DLD1 (cell line): ENCODE results near the gene ARF1.

Experiments used
- in situ Hi-C: cut with HindIII; loops from 2 replicates; pipeline ENCODE4 v1.10.0; 2017; ENCODE audit warnings: low sequenced_read_pairs

Gene ARF1

DNA sequence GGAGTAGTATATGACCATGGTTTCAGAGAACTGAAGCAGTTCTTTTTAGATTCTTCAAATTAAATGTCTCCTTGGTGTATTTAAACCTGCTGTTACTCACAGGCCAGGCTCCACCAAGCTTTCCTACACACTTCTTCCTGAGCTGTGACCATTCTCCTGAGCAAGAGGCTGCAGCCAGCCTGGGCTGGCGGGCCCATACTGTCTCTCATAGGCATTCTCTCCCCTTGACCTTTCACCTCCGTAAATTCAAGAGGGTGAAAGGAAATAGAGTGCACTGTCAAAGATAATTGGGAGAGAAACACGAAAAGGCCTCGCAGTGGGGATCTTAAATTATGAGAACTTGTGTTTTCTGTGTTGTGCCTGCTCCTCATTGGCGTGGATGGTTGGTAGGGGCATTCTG lies 2.3 kb downstream of the ARF1 start:
- in situ Hi-C loops, result no loop called here

DNA sequence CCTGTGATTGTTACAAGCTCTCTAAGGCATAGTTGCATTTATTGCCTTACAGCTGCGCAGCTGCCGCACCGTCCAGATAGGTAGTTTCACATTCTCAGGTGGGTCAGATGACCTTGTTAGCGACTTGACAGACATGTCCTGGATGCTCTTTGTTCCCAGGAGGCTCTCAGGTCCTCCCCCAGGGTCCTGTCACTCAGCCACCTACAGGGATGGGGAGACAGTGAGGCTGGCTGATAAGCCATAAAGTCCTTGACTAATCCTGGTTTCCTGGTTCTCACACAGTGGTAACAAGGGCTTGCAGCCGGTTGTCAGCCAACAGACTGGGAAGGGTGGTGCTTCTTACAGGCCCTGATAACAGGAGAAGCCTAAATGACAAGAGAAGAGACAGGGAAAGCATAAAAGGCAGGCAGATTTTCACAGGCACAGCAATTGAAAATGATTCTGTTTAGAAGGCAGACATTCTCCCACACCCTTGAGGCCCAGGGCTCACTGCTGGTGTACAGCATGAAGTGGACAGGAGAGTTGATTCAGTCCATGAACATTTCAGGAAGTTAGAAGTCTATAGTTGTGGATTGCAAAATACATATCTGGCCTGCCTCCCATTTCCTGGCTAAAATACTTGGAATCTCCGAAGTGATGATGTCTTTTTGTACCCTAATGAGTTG lies 2.9 kb downstream of the ARF1 start:
- in situ Hi-C loops, result no loop called here

GRCh38 chr1:228087771-228088251 lies 5.3 kb downstream of the ARF1 start:
- in situ Hi-C loops, result no loop called here

DNA sequence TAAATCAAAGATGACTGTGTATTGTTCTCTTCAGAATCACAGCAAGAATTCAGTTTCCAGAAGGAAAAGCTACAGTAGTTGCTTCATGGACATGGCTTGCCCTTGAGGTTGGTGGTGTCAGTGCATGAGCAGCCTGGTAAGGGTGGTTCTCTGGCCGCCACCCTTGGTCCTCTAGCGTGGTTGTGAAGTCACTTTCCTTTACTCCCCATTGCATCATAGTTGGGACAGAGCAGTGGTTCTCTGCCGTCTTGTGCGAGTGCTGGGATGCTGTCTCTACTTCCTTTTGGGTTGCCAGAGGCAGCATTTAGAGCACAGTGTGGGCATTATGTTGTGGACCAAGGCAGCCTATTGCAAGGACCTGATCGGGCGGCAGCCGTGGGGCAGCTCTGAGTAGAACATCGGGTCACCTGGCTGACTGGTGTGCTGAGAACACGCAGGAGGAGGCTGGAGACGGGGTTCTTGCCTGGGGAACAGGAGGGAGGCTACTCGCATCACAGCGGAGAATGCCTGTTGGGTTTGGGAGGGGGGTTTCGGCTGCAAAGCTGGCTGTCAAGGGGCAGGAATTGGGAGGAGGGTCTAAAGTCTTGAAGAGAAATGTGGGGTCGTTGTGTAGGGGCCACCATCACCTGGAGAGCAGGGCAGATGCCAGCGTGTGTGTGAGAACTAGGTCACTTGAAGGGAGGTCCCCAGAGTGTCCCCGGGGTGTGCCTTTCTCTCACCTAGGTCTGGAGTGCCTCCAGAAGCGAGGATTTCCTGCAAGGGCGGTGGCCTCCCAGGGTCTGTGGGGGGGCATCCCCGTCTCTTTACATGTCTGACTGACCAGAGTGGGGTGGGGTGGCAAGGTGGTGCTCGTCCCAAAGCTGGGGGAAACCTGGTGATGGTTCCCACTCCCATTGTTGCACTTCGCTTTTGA lies 6.3 kb downstream of the ARF1 start:
- in situ Hi-C loops, result no loop called here

- in situ Hi-C loops, result no loop called here
Measured at GRCh38 chr1:228089519-228090380, 7.2 kb downstream of the ARF1 start.

- in situ Hi-C loops, result no loop called here
Measured at GRCh38 chr1:228090613-228091081, 8.1 kb downstream of the ARF1 start.

DNA sequence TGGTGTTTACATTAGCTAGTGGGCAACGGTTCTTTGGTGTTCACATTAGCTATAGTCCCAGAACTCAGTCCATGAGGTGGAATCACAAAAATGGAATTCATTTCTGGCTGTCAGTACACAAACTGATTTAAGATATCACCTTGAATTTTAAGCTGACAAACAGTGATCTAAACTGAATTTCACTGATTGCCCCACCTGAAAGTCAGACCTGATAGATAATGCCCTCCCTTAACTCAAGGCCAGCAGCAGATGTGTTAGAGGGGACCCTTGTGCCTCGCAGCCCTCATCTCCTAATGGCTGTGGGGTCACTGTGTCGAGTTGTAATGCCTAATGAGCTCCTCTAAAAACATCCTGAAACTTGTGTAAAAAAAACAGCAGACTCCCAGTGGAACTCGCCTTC lies 8.6 kb downstream of the ARF1 start:
- in situ Hi-C loops, result no loop called here

GRCh38 chr1:228092342-228093049 lies 10.0 kb downstream of the ARF1 start:
- in situ Hi-C loops, result no loop called here

GRCh38 chr1:228093050-228093906 lies 10.8 kb downstream of the ARF1 start:
- in situ Hi-C loops, result no loop called here

GRCh38 chr1:228094432-228095016 lies 12.0 kb downstream of the ARF1 start:
- in situ Hi-C loops, result no loop called here

DNA sequence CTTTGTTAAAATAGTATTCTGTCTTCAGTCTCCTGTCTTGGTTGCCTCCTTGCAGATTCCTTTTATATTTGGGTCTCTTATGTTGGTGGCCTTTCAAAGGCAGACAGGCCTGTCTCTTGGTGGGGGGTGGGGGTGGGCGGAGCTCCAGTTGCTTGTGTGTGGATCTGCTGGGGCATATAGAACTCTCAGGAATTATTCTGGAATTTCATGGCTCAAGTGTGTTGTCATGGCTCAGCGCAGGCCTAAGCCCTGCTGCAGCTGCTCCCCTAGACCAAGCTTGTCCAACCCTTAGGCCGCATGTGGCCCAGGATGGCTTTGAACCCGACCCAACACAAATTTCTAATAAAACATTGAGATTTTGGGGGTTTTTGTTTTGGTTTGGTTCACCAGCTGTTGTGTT lies 12.7 kb downstream of the ARF1 start:
- in situ Hi-C loops, result no loop called here

GRCh38 chr1:228095938-228096337 lies 13.4 kb downstream of the ARF1 start:
- in situ Hi-C loops, result no loop called here

DNA sequence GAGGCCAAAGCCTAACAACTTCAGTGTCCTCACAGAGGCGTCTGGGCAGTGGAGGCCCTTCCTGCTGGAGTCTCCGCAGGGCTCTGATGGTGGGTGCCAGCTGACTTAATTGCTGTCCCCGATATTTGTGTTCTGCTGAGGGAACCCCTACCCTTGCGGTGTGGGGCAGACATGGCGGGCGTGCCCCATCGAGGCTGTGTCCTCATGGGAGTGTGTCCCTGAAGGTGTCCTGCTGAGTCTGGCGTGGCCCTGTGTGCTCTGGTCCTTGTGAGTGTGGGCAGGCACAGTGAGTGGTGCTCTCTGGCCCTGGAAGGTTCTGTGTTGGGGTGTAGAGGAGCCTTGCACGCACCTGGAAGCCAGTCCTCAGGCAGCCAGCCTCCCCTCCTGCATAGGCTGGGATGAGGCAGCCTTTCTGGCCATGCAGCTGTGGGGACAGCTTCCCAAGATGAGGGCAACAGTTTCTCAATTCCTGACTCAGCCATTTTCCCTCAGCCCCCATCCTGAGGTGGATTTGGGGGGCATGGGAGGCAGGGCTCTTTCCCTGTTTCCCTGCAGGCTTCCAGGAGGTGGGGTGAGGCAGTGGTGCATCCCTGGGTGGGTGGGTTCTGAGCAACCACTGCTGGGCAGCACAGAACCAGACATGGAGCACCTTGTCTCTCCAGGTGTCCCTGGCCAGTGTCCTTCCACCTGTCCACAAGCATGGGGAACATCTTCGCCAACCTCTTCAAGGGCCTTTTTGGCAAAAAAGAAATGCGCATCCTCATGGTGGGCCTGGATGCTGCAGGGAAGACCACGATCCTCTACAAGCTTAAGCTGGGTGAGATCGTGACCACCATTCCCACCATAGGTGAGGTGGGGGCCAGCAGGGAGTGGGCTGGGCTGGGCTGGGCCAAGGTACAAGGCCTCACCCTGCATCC lies 14.2 kb downstream of the ARF1 start:
- in situ Hi-C loops, result no loop called here

GRCh38 chr1:228097333-228098081 lies 15.0 kb downstream of the ARF1 start:
- in situ Hi-C loops, result no loop called here

DNA sequence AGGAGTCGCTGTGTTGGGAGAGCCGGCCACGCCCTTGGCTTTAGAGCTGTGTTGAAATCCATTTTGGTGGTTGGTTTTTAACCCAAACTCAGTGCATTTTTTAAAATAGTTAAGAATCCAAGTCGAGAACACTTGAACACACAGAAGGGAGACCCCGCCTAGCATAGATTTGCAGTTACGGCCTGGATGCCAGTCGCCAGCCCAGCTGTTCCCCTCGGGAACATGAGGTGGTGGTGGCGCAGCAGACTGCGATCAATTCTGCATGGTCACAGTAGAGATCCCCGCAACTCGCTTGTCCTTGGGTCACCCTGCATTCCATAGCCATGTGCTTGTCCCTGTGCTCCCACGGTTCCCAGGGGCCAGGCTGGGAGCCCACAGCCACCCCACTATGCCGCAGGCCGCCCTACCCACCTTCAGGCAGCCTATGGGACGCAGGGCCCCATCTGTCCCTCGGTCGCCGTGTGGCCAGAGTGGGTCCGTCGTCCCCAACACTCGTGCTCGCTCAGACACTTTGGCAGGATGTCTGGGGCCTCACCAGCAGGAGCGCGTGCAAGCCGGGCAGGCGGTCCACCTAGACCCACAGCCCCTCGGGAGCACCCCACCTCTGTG lies 15.9 kb downstream of the ARF1 start:
- in situ Hi-C loops, result no loop called here

GRCh38 chr1:228099331-228099732 lies 16.8 kb downstream of the ARF1 start:
- in situ Hi-C loops, result no loop called here
